Measurements from ENCODE around the gene RAI1. TPM values are rescaled to one million over a fixed set of nuclear protein-coding genes. Genes with fewer than 3 reads are reported as not detected.

RAI1 gene
- total and polyA plus RNA-seq, 5 experiments from 2014 or later, result 1.5 to 35.2 (median 4.0) TPM

- POLR2A ChIA-PET, result interaction anchor here (0.5 to 8.9 kb wide), 16 partner anchors 10 to 197 kb away, joined by 3 to 166 read pairs (median 6); partner anchors contain the start of genes DRC3 and TOM1L2
- H3K9me3 Mint-ChIP-seq, result no peaks in the 10 kb centered on the region
- ATAC-seq (no peak), DNase-seq (no peak)
- peak overlapping the region; percentile 87 to 96 (median 90) for H3K4me3 Mint-ChIP-seq
- no peaks in the 10 kb centered on the region for H3K27me3 Mint-ChIP-seq
- H3K36me3 Mint-ChIP-seq, result peaks cover 0 to 28% (median 4%) of the 10 kb centered on the region in 3 donors
- peak overlapping the region; percentile 84 to 99 (median 98) for H3K27ac Mint-ChIP-seq
- H3K4me1 Mint-ChIP-seq, result peaks cover 36 to 84% (median 76%) of the 10 kb centered on the region in 4 donors
Measured at GRCh38 chr17:17835415-17836249, 154.4 kb downstream of the RAI1 start.

GRCh38 chr17:17836250-17836817, 155.1 kb downstream of the RAI1 start:
- Mint-ChIP-seq H3K4me3 (peak overlapping the region; percentile 87 to 96 (median 90)), H3K36me3 (peaks cover 0 to 22% (median 4%) of the 10 kb centered on the region in 3 donors), H3K4me1 (peaks cover 37 to 83% (median 77%) of the 10 kb centered on the region in 4 donors), H3K27me3 (no peaks in the 10 kb centered on the region), H3K27ac (peak overlapping the region; percentile 85 to 99 (median 98)), H3K9me3 (no peaks in the 10 kb centered on the region)
- POLR2A ChIA-PET, result interaction anchor here (0.5 to 8.9 kb wide), 17 partner anchors 9 to 197 kb away, joined by 3 to 166 read pairs (median 4); partner anchors contain the start of genes DRC3 and TOM1L2
- peak; percentile 94 to 99 (median 98) for DNase-seq
- peak; percentile 73 to 76 for ATAC-seq

GRCh38 chr17:17836818-17837379, 155.6 kb downstream of the RAI1 start, which contains the start of gene SREBF1:
TSS of gene SREBF1 (minus strand) at chr17:17836986. CDS start at chr17:17836817, 169 bp downstream.
- Mint-ChIP-seq H3K27ac (peak within 1 kb of the TSS; percentile 85 to 99 (median 98)), H3K4me1 (peaks cover 37 to 78% (median 72%) of the 10 kb centered on the region in 4 donors), H3K36me3 (peaks cover 0 to 18% (median 4%) of the 10 kb centered on the region in 3 donors), H3K27me3 (no peaks in the 10 kb centered on the region), H3K9me3 (no peaks in the 10 kb centered on the region), H3K4me3 (peak within 1 kb of the TSS; percentile 89 to 96 (median 92))
- peak; percentile 47 to 77 (median 68) for DNase-seq
- POLR2A ChIA-PET, result interaction anchor here (0.6 to 8.9 kb wide), 14 partner anchors 9 to 196 kb away, joined by 3 to 166 read pairs (median 6); partner anchors contain the start of genes DRC3 and TOM1L2
- ATAC-seq, result peak; percentile 28 to 47

- ATAC-seq, result no peak
- peaks cover 0 to 13% (median 4%) of the 10 kb centered on the region in 3 donors for H3K36me3 Mint-ChIP-seq
- peak overlapping the region; percentile 89 to 96 (median 92) for H3K4me3 Mint-ChIP-seq
Measured at GRCh38 chr17:17837380-17837821, 156.1 kb downstream of the RAI1 start.

GRCh38 chr17:17837966-17838962, 157.0 kb downstream of the RAI1 start:
- DNase-seq (no peak), ATAC-seq (no peak)
- peak overlapping the region; percentile 77 to 99 (median 98) for H3K27ac Mint-ChIP-seq
- POLR2A ChIA-PET, result interaction anchor here (0.7 to 8.9 kb wide), 7 partner anchors 13 to 90 kb away, joined by 3 to 166 read pairs (median 4); no protein-coding TSS in a partner anchor
- peaks cover 0 to 12% (median 4%) of the 10 kb centered on the region in 3 donors for H3K36me3 Mint-ChIP-seq
- peaks cover 35 to 72% (median 67%) of the 10 kb centered on the region in 4 donors for H3K4me1 Mint-ChIP-seq
- no peaks in the 10 kb centered on the region for H3K27me3 Mint-ChIP-seq
- H3K4me3 Mint-ChIP-seq, result peak overlapping the region; percentile 75 to 96 (median 92)
- no peaks in the 10 kb centered on the region for H3K9me3 Mint-ChIP-seq

More at GRCh38 chr17:17837380-17837821, 156.1 kb downstream of the RAI1 start:
- peaks cover 34 to 73% (median 67%) of the 10 kb centered on the region in 4 donors for H3K4me1 Mint-ChIP-seq
- DNase-seq, result no peak
- H3K27me3 Mint-ChIP-seq, result no peaks in the 10 kb centered on the region
- no peaks in the 10 kb centered on the region for H3K9me3 Mint-ChIP-seq
- POLR2A ChIA-PET, result interaction anchor here (0.6 to 8.9 kb wide), 10 partner anchors 14 to 97 kb away, joined by 3 to 166 read pairs (median 4); no protein-coding TSS in a partner anchor
- H3K27ac Mint-ChIP-seq, result peak overlapping the region; percentile 85 to 99 (median 98)

- peaks cover 22 to 56% (median 49%) of the 10 kb centered on the region in 4 donors for H3K4me1 Mint-ChIP-seq
- POLR2A ChIA-PET, result interaction anchor here (0.8 to 8.9 kb wide), 5 partner anchors 10 to 90 kb away, joined by 3 to 166 read pairs (median 25); no protein-coding TSS in a partner anchor
- H3K9me3 Mint-ChIP-seq, result no peaks in the 10 kb centered on the region
Measured at GRCh38 chr17:17839791-17840707, 158.8 kb downstream of the RAI1 start.

GRCh38 chr17:17840751-17841591, 159.7 kb downstream of the RAI1 start:
- H3K4me3 Mint-ChIP-seq, result peak overlapping the region; percentile 35 to 93 (median 81)
- no peaks in the 10 kb centered on the region for H3K9me3 Mint-ChIP-seq
- ATAC-seq (no peak), DNase-seq (no peak)
- POLR2A ChIA-PET, result interaction anchor here (0.8 to 2.7 kb wide), 6 partner anchors 9 to 91 kb away, joined by 3 to 25 read pairs (median 3); no protein-coding TSS in a partner anchor
- H3K4me1 Mint-ChIP-seq, result peaks cover 17 to 47% (median 43%) of the 10 kb centered on the region in 4 donors
- no peaks in the 10 kb centered on the region for H3K27me3 Mint-ChIP-seq
- H3K27ac Mint-ChIP-seq, result peak overlapping the region; percentile 60 to 97 (median 88)
- H3K36me3 Mint-ChIP-seq, result peaks cover 0 to 2% (median 0%) of the 10 kb centered on the region in 3 donors

More at GRCh38 chr17:17839791-17840707, 158.8 kb downstream of the RAI1 start:
- ATAC-seq, result peak; percentile 51 to 61
- H3K27me3 Mint-ChIP-seq, result no peaks in the 10 kb centered on the region
- DNase-seq, result peak; percentile 64 to 81 (median 76)
- H3K36me3 Mint-ChIP-seq, result peaks cover 0 to 4% (median 0%) of the 10 kb centered on the region in 3 donors
- peak overlapping the region; percentile 79 to 99 (median 90) for H3K27ac Mint-ChIP-seq
- H3K4me3 Mint-ChIP-seq, result peak overlapping the region; percentile 61 to 93 (median 78)

GRCh38 chr17:17841601-17842025, 160.4 kb downstream of the RAI1 start:
- H3K27me3 Mint-ChIP-seq, result no peaks in the 10 kb centered on the region
- H3K4me1 Mint-ChIP-seq, result peaks cover 19 to 52% (median 44%) of the 10 kb centered on the region in 4 donors
- no peaks in the 10 kb centered on the region for H3K9me3 Mint-ChIP-seq
- H3K4me3 Mint-ChIP-seq, result peak overlapping the region in 1 of 10 donors; percentile 24
- peak overlapping the region in 8 of 10 donors; percentile 47 to 97 (median 87) for H3K27ac Mint-ChIP-seq
- ATAC-seq (no peak), DNase-seq (no peak)
- POLR2A ChIA-PET, result interaction anchor here (0.8 to 2.7 kb wide), 4 partner anchors 8 to 28 kb away, joined by 3 to 25 read pairs (median 3); no protein-coding TSS in a partner anchor
- H3K36me3 Mint-ChIP-seq, result no peaks in the 10 kb centered on the region

- peak overlapping the region in 1 of 10 donors; percentile 26 for H3K4me3 Mint-ChIP-seq
- H3K27ac Mint-ChIP-seq, result peak overlapping the region in 9 of 10 donors; percentile 15 to 97 (median 57)
- H3K36me3 Mint-ChIP-seq, result no peaks in the 10 kb centered on the region
- no peaks in the 10 kb centered on the region for H3K9me3 Mint-ChIP-seq
- ATAC-seq, result no peak
- DNase-seq, result no peak
- H3K4me1 Mint-ChIP-seq, result peaks cover 21 to 53% (median 46%) of the 10 kb centered on the region in 4 donors
- POLR2A ChIA-PET, result interaction anchor here (1.0 to 2.7 kb wide), 2 partner anchors 7 to 15 kb away, joined by 3 to 25 read pairs; no protein-coding TSS in a partner anchor
- no peaks in the 10 kb centered on the region for H3K27me3 Mint-ChIP-seq
Measured at GRCh38 chr17:17842111-17842876, 161.0 kb downstream of the RAI1 start.

All from naive thymus-derived CD8-positive, alpha-beta T cell (primary cell).